ENCODE data around the gene RNASEH2A. TPM values are rescaled to one million over a fixed set of nuclear protein-coding genes. Genes with fewer than 3 reads are reported as not detected.

RNASEH2A gene
- total RNA-seq (10 to 100 TPM in 1 of 9 donors, 1 to 10 TPM in 8; 2.8 to 11.5 (median 6.6) TPM), polyA plus RNA-seq (1 to 10 TPM; 1.8 to 4.3 (median 3.4) TPM)
- long read RNA-seq, donor 1, transcript RNASEH2A-201 (8 exons, 2,753 nt), result major isoform, 15 of 17 reads
- long read RNA-seq, donor 1, partial matches to known transcripts, result 0 of 17 reads
- long read RNA-seq, donor 1, other reads (novel, unspliced or antisense), result 0 of 17 reads
- long read RNA-seq, donor 2, partial matches to known transcripts, result 0 of 4 reads
- long read RNA-seq, donor 2, other reads (novel, unspliced or antisense), result 0 of 4 reads
- long read RNA-seq, donor 3, transcript RNASEH2A-201 (8 exons, 2,753 nt), result major isoform, 5 of 5 reads
- long read RNA-seq, donor 3, partial matches to known transcripts, result 0 of 5 reads
- long read RNA-seq, donor 3, other reads (novel, unspliced or antisense), result 0 of 5 reads
- long read RNA-seq, donor 4, partial matches to known transcripts, result 0 of 4 reads
- long read RNA-seq, donor 4, other reads (novel, unspliced or antisense), result 0 of 4 reads
- long read RNA-seq, donor 5, transcript RNASEH2A-201 (8 exons, 2,753 nt), result major isoform, 14 of 15 reads
- long read RNA-seq, donor 5, partial matches to known transcripts, result 0 of 15 reads
- long read RNA-seq, donor 5, other reads (novel, unspliced or antisense), result 1 of 15 reads
- long read RNA-seq, donor 6, partial matches to known transcripts, result 0 of 5 reads
- long read RNA-seq, donor 6, other reads (novel, unspliced or antisense), result 1 of 5 reads
- long read RNA-seq, donor 7, transcript RNASEH2A-201 (8 exons, 2,753 nt), result major isoform, 5 of 5 reads
- long read RNA-seq, donor 7, partial matches to known transcripts, result 0 of 5 reads
- long read RNA-seq, donor 7, other reads (novel, unspliced or antisense), result 0 of 5 reads
- long read RNA-seq, donor 8, transcript RNASEH2A-201 (8 exons, 2,753 nt), result major isoform, 11 of 11 reads
- long read RNA-seq, donor 8, partial matches to known transcripts, result 0 of 11 reads
- long read RNA-seq, donor 8, other reads (novel, unspliced or antisense), result 0 of 11 reads
- long read RNA-seq, donor 9, partial matches to known transcripts, result 0 of 4 reads
- long read RNA-seq, donor 9, other reads (novel, unspliced or antisense), result 0 of 4 reads
- long read RNA-seq, donor 10, partial matches to known transcripts, result 0 of 1 reads
- long read RNA-seq, donor 10, other reads (novel, unspliced or antisense), result 0 of 1 reads

GRCh38 chr19:12806242-12807081 is at the start of gene RNASEH2A:
TSS of gene RNASEH2A (plus strand) at chr19:12806584. CDS start at chr19:12806674, 90 bp downstream.
- Histone ChIP-seq H3K4me1 (replicated peaks in 1 of 2) (peaks cover 10 to 18% of the 10 kb centered on the region in 2 donors), H3K9me3 (replicated peaks in 1 of 3) (no peaks in the 10 kb centered on the region), H3K27ac (peak within 1 kb of the TSS in 2 of 5 donors; percentile 53 to 78), H3K36me3 (replicated peaks in 1 of 2) (no peaks in the 10 kb centered on the region), H3K4me3 (peak within 1 kb of the TSS in 2 of 4 donors; percentile 31 to 62), H3K27me3 (no peaks in the 10 kb centered on the region)
- TF ChIP-seq POLR2A (IDR thresholded peaks at IDR 0.05), result no peak
- TF ChIP-seq, protein P1, sequence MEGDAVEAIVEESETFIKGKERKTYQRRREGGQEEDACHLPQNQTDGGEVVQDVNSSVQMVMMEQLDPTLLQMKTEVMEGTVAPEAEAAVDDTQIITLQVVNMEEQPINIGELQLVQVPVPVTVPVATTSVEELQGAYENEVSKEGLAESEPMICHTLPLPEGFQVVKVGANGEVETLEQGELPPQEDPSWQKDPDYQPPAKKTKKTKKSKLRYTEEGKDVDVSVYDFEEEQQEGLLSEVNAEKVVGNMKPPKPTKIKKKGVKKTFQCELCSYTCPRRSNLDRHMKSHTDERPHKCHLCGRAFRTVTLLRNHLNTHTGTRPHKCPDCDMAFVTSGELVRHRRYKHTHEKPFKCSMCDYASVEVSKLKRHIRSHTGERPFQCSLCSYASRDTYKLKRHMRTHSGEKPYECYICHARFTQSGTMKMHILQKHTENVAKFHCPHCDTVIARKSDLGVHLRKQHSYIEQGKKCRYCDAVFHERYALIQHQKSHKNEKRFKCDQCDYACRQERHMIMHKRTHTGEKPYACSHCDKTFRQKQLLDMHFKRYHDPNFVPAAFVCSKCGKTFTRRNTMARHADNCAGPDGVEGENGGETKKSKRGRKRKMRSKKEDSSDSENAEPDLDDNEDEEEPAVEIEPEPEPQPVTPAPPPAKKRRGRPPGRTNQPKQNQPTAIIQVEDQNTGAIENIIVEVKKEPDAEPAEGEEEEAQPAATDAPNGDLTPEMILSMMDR (IDR thresholded peaks at IDR 0.05), result peak in 3 of 6 experiments; percentile 23 to 27 (median 23)
- intact Hi-C loops (cut with DNase I), result no loop called here
- peak; percentile 87 to 94 (median 88) for DNase-seq
- 0 to 80% (median 3%) methylated on average over 3 to 66 of the region's 66 CpGs for WGBS, 4 donors

- no peak for TF ChIP-seq POLR2A (IDR thresholded peaks at IDR 0.05)
- TF ChIP-seq, protein P1 (IDR thresholded peaks at IDR 0.05), result peak; percentile 61 to 92 (median 88)
- no peak overlapping the region for H3K27ac ChIP-seq
- peak; percentile 59 to 83 (median 74) for DNase-seq
Observed at GRCh38 chr19:12757544-12758274, 48.7 kb upstream of the RNASEH2A start.

GRCh38 chr19:12759686-12760085 is 46.7 kb upstream of the RNASEH2A start:
- no peak for DNase-seq
- Histone ChIP-seq H3K27ac (no peak overlapping the region), H3K36me3 (replicated peaks in 1 of 2) (peaks cover 0 to 6% of the 10 kb centered on the region in 2 donors), H3K4me1 (replicated peaks in 1 of 2) (peaks cover 0 to 9% of the 10 kb centered on the region in 2 donors), H3K9me3 (replicated peaks in 1 of 3) (no peaks in the 10 kb centered on the region), H3K4me3 (no peak overlapping the region), H3K27me3 (no peaks in the 10 kb centered on the region)
- intact Hi-C loops (cut with DNase I), result loop anchor here in 1 of 2 donors (5.0 to 10.0 kb wide), 2 partner anchors 38 to 85 kb away; no protein-coding TSS in a partner anchor
- 83 to 91% (median 87%) methylated on average over 6 of the region's 6 CpGs for whole genome bisulfite sequencing, 4 donors
- TF ChIP-seq POLR2A (IDR thresholded peaks at IDR 0.05), result no peak
- TF ChIP-seq, protein P1 (IDR thresholded peaks at IDR 0.05), result no peak

More at GRCh38 chr19:12757544-12758274, 48.7 kb upstream of the RNASEH2A start:
- intact Hi-C loops (cut with DNase I), result no loop called here
- Histone ChIP-seq H3K27me3 (no peaks in the 10 kb centered on the region), H3K4me3 (peak overlapping the region in 2 of 4 donors; percentile 22 to 50), H3K4me1 (replicated peaks in 1 of 2) (peaks cover 0 to 9% of the 10 kb centered on the region in 2 donors), H3K9me3 (replicated peaks in 1 of 3) (no peaks in the 10 kb centered on the region), H3K36me3 (replicated peaks in 1 of 2) (no peaks in the 10 kb centered on the region)
- WGBS, 4 donors, result 3 to 9% (median 5%) methylated on average over 18 to 60 of the region's 60 CpGs

Measured in adrenal gland (tissue), 19 donors.